ENCODE data around the gene AKAP6.

The AKAP6 gene

DNA sequence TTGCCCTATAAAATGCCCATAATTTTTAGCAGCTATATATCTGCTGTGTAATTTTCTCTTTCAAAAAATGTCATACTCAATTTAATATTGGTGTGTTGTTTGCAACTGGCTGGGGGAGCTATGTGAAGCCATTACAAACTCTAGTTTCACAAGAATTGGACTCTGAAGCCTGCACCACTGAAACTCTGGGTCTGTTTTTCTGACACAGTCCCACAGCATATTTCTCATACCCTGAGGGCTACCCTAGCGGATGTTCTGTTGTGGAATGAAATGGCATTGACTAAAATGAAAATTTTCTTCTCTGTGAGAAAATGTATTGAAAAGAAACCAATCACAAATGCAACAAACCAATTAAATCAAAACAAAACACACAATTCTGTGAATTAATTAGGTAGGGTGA lies 325.0 kb downstream of the AKAP6 start:
- TF ChIP-seq, protein P1, sequence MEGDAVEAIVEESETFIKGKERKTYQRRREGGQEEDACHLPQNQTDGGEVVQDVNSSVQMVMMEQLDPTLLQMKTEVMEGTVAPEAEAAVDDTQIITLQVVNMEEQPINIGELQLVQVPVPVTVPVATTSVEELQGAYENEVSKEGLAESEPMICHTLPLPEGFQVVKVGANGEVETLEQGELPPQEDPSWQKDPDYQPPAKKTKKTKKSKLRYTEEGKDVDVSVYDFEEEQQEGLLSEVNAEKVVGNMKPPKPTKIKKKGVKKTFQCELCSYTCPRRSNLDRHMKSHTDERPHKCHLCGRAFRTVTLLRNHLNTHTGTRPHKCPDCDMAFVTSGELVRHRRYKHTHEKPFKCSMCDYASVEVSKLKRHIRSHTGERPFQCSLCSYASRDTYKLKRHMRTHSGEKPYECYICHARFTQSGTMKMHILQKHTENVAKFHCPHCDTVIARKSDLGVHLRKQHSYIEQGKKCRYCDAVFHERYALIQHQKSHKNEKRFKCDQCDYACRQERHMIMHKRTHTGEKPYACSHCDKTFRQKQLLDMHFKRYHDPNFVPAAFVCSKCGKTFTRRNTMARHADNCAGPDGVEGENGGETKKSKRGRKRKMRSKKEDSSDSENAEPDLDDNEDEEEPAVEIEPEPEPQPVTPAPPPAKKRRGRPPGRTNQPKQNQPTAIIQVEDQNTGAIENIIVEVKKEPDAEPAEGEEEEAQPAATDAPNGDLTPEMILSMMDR (IDR thresholded peaks at IDR 0.05; ENCODE audit: insufficient read depth, low read depth, low read length, missing control alignments), result no peak
- peak; percentile 61 for DNase-seq (ENCODE audit: low read depth)
- no peak overlapping the region for H3K4me3 ChIP-seq (ENCODE audit: low read depth, low read length)

- no peak for DNase-seq (ENCODE audit: low read depth)
- TF ChIP-seq, protein P1 (IDR thresholded peaks at IDR 0.05; ENCODE audit: insufficient read depth, low read depth, low read length, missing control alignments), result no peak
- H3K4me3 ChIP-seq (ENCODE audit: low read depth, low read length), result no peak overlapping the region
Observed at GRCh38 chr14:32656601-32657000, 327.5 kb downstream of the AKAP6 start.

DNA sequence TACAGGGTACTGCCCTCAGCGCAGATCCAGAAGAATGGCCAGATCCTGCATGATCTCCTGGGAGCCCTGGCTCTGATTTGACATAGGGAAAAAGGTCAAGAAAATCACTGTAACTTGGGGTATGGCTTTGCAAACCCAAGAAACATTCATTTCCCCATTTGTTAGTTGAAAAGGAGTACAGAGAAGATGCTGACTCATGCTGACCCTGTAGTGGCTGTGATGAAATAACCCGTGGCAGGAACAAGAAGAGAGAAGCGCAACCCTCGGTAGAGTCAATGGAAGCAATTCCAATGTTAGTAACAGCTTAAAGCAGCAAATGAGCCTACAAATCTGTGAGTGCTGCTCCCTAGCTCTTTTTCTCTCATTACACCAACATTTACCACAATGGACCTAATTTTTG lies 328.0 kb downstream of the AKAP6 start:
- TF ChIP-seq, protein P1 (IDR thresholded peaks at IDR 0.05; ENCODE audit: insufficient read depth, low read depth, low read length, missing control alignments), result no peak
- peak; percentile 45 for DNase-seq (ENCODE audit: low read depth)
- H3K4me3 ChIP-seq (ENCODE audit: low read depth, low read length), result no peak overlapping the region

DNA sequence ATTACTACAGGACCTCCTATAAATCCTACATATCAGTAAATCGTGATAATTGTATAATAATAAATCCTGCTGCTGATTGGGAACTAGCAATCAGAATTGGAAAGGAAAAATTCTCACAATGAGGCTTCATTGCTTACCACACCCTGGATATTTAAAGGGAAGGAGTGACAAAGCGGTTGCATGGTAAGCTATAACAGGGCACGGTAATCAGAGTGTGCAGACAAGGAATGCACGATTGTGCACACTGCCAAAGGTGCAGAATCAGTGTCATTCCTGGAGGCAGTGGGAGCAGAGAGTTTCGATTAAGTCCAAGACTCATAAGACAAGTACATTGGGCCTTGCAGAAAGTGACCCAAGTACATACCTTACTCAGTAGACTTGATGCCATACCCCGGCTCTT lies 332.1 kb downstream of the AKAP6 start:
- DNase-seq (ENCODE audit: low read depth), result no peak
- TF ChIP-seq, protein P1 (IDR thresholded peaks at IDR 0.05; ENCODE audit: insufficient read depth, low read depth, low read length, missing control alignments), result no peak
- no peak overlapping the region for H3K4me3 ChIP-seq (ENCODE audit: low read depth, low read length)

GRCh38 chr14:32662211-32662610 lies 333.1 kb downstream of the AKAP6 start:
- H3K4me3 ChIP-seq (ENCODE audit: low read depth, low read length), result no peak overlapping the region
- DNase-seq (ENCODE audit: low read depth), result no peak
- TF ChIP-seq, protein P1 (IDR thresholded peaks at IDR 0.05; ENCODE audit: insufficient read depth, low read depth, low read length, missing control alignments), result no peak

DNA sequence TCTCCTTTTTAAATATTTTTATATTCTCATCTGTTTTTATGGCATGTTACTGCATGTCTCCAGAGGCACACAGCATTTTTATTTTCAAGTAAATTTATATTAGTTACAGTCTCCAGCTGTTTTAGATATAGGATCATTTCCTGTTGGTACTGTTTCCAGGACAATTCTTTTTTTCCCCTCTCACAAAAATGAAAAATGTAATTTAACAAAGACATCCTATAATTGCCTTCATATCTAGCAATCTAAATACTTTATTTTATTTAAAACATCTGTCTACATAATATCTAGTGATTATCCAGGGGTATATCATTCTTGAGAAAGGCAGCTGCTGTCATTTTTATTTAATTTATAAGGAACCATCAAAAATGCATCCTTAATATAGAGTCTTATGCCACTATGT lies 337.2 kb downstream of the AKAP6 start:
- TF ChIP-seq, protein P1 (IDR thresholded peaks at IDR 0.05; ENCODE audit: insufficient read depth, low read depth, low read length, missing control alignments), result no peak
- H3K4me3 ChIP-seq (ENCODE audit: low read depth, low read length), result no peak overlapping the region
- DNase-seq (ENCODE audit: low read depth), result no peak

DNA sequence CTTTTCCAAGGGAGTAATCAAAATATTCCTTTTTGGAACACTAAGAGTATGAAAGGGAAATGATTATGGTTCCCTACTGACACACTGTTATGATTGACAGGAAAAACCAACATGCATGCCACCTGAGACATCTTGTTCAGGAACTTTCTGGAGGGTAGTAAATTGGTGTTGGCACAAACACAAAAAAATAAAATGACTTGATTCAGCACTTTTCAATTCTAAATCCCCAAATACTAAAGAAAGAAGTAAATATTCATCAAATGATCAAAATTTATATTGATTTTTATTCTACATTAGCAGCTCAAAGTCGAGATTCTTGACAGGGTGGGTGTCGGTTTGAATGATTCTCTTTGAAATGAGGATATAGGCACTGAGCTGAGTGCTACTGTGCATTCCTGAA lies 338.2 kb downstream of the AKAP6 start:
- H3K4me3 ChIP-seq (ENCODE audit: low read depth, low read length), result no peak overlapping the region
- DNase-seq (ENCODE audit: low read depth), result no peak
- TF ChIP-seq, protein P1 (IDR thresholded peaks at IDR 0.05; ENCODE audit: insufficient read depth, low read depth, low read length, missing control alignments), result no peak

Measured in GM12865 (cell line).